Sigmoid colon (tissue), 7 donors: Measurements from ENCODE around the gene KCNAB2. TPM values are rescaled to one million over a fixed set of nuclear protein-coding genes. Genes with fewer than 3 reads are reported as not detected.

Experiments used
- DNase-seq: peaks from one replicate; pipeline ENCODE4 v3.0.0-alpha.2; 2019
- H3K27ac ChIP-seq, 4 donors: fragments of 200-600 bp; sonication (generic); one replicate each; pipeline ENCODE4 v1.5.1; 2016 to 2019; ENCODE audit warnings: mild to moderate bottlenecking in 1 of 4
- H3K27me3 ChIP-seq, 3 donors: fragments of 200-600 bp; sonication (generic); one replicate each; pipeline ENCODE4 v1.5.1; 2019; ENCODE audit warnings: mild to moderate bottlenecking in 1 of 3
- H3K36me3 ChIP-seq, 4 donors: fragments of 200-600 bp; sonication (generic); one replicate each; pipeline ENCODE4 v1.5.1; 2016 to 2019
- H3K4me1 ChIP-seq, 4 donors: fragments of 200-600 bp; sonication (generic); one replicate each; pipeline ENCODE4 v1.5.1; 2017 to 2019
- H3K4me3 ChIP-seq, 4 donors: fragments of 200-600 bp; sonication (generic); one replicate each; pipeline ENCODE4 v1.5.1; 2017 to 2019; ENCODE audit warnings: mild to moderate bottlenecking in 2 of 4, moderate library complexity in 1 of 4
- H3K9me3 ChIP-seq, 4 donors: fragments of 200-600 bp in 3 of 4; sonication (generic) in 3 of 4; one replicate each; pipeline versions ENCODE4 v1.5.1 to v1.6.1; 2013 to 2019
- EP300 ChIP-seq, 4 donors: sonication (generic); formaldehyde crosslinking; IDR thresholded peaks; one replicate each; pipeline ENCODE4 v1.6.1; 2017; ENCODE audit warnings: antibody characterized with exemption in 4 of 4
- POLR2A ChIP-seq, 2 donors: fragments of 450-650 bp; IDR thresholded peaks; one replicate each; pipeline ENCODE4 v1.6.1; 2016; ENCODE audit warnings: antibody characterized with exemption in 2 of 2, mild to moderate bottlenecking in 2 of 2, moderate library complexity in 2 of 2
- POLR2AphosphoS5 ChIP-seq, 4 donors: sonication (generic); formaldehyde crosslinking; IDR thresholded peaks; one replicate each; pipeline ENCODE4 v1.6.1; 2017; ENCODE audit warnings: antibody characterized with exemption in 4 of 4
- WGBS, 2 donors: extraction: QIAGEN DNeasy Blood & Tissue Kit; methylation state at CpG; one replicate each; pipeline ENCODE4 v1.1.7; 2013; 5-methylcytosine and 5-hydroxymethylcytosine counted together
- intact Hi-C: fragments of 100-400 bp; cut with DNase I; formaldehyde crosslinking; loops from one replicate; pipeline ENCODE4 v1.15.1; 2023
- polyA plus RNA-seq, 3 donors: library from polyadenylated mRNA; stranded (reverse); fragments of 200-250 nt; gene quantifications; one replicate each; pipeline ENCODE4 v1.2.3, GENCODE V29; 2013
- total RNA-seq, 4 donors: library from RNA; depleted of rRNA; stranded (reverse); fragments of >200 nt; gene quantifications; one replicate each; pipeline ENCODE4 v1.1.0, GENCODE V29; 2016
- TF ChIP-seq, protein P1 (sequence below), 4 experiments: fragments of 450-650 bp in 3 of 4; fragments of 200-600 bp in 1 of 4; IDR thresholded peaks; one replicate each; pipeline ENCODE4 v1.5.1; 2016 to 2019; ENCODE audit warnings: antibody characterized with exemption in 4 of 4, mild to moderate bottlenecking in 3 of 4, moderate library complexity in 2 of 4
- donor health status: healthy with polysubstance abuse.
- donor health status: Bipolar disorder and iron deficiency.
- donor health status: healthy.

KCNAB2 gene
- total and polyA plus RNA-seq, 7 donors = 3.0 to 23.5 (median 7.7) TPM

DNA sequence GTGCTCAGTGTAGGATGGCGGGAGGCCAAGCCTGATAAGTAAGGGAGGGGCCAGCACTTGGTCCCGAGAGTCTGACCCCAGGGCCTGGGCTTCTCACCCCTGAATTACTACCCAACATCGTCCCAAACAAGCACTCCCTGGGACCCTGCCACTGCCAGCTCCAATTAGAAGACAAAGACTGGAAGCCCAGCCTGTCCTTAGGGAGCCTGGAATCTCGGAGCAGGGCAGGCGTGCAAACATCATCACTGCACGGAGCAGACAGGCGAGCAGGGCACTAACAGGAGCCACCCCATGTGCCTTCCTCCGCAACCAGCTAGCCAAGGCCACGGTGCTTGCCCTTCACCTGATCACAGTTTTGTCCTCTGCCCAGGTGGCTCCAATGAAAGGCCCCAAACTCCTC lies 23.2 kb downstream of the KCNAB2 start:
- TF ChIP-seq POLR2AphosphoS5 (IDR thresholded peaks at IDR 0.05) = no peak
- no peak for TF ChIP-seq EP300 (IDR thresholded peaks at IDR 0.05)
- TF ChIP-seq, protein P1, sequence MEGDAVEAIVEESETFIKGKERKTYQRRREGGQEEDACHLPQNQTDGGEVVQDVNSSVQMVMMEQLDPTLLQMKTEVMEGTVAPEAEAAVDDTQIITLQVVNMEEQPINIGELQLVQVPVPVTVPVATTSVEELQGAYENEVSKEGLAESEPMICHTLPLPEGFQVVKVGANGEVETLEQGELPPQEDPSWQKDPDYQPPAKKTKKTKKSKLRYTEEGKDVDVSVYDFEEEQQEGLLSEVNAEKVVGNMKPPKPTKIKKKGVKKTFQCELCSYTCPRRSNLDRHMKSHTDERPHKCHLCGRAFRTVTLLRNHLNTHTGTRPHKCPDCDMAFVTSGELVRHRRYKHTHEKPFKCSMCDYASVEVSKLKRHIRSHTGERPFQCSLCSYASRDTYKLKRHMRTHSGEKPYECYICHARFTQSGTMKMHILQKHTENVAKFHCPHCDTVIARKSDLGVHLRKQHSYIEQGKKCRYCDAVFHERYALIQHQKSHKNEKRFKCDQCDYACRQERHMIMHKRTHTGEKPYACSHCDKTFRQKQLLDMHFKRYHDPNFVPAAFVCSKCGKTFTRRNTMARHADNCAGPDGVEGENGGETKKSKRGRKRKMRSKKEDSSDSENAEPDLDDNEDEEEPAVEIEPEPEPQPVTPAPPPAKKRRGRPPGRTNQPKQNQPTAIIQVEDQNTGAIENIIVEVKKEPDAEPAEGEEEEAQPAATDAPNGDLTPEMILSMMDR (IDR thresholded peaks at IDR 0.05) = no peak
- no peak for TF ChIP-seq POLR2A (IDR thresholded peaks at IDR 0.05)
- no peak for DNase-seq
- intact Hi-C loops = no loop called here
- H3K27ac ChIP-seq = no peak overlapping the region
- 73 to 86% methylated on average over 9 of the region's 9 CpGs for WGBS, 2 donors
- H3K36me3 ChIP-seq = peaks cover 0 to 2% (median 0%) of the 10 kb centered on the region in 4 donors
- no peaks in the 10 kb centered on the region for H3K27me3 ChIP-seq
- no peaks in the 10 kb centered on the region for H3K4me1 ChIP-seq
- H3K9me3 ChIP-seq = no peaks in the 10 kb centered on the region
- H3K4me3 ChIP-seq = no peak overlapping the region

DNA sequence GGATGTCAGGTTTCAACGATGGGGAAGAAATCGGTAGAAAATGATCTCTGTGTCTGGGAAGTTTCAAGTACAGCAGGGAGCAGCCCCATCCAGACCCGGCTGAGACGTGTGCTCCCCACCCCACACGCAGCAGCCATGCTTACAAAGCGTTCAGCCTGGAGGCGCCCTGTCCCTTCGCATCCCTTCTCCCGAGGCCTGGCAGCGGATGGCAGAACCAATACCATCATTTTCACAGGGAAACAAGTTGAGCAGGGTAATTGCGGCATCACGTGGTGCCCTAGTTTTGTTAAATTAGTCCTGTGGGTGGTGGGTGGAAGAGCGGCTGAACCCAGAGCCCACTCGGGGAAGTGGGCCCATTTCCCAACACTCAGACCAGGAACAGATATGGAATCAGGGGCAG lies 23.9 kb downstream of the KCNAB2 start:
- H3K27me3 ChIP-seq = no peaks in the 10 kb centered on the region
- DNase-seq = no peak
- H3K27ac ChIP-seq = no peak overlapping the region
- TF ChIP-seq POLR2AphosphoS5 (IDR thresholded peaks at IDR 0.05) (no peak), EP300 (IDR thresholded peaks at IDR 0.05) (no peak), POLR2A (IDR thresholded peaks at IDR 0.05) (no peak)
- TF ChIP-seq, protein P1 (IDR thresholded peaks at IDR 0.05) = no peak
- intact Hi-C loops = no loop called here
- no peak overlapping the region for H3K4me3 ChIP-seq
- H3K4me1 ChIP-seq = no peaks in the 10 kb centered on the region
- H3K36me3 ChIP-seq = peaks cover 0 to 6% (median 0%) of the 10 kb centered on the region in 4 donors
- H3K9me3 ChIP-seq = no peaks in the 10 kb centered on the region
- 84 to 86% methylated on average over 14 of the region's 14 CpGs for WGBS, 2 donors

DNA sequence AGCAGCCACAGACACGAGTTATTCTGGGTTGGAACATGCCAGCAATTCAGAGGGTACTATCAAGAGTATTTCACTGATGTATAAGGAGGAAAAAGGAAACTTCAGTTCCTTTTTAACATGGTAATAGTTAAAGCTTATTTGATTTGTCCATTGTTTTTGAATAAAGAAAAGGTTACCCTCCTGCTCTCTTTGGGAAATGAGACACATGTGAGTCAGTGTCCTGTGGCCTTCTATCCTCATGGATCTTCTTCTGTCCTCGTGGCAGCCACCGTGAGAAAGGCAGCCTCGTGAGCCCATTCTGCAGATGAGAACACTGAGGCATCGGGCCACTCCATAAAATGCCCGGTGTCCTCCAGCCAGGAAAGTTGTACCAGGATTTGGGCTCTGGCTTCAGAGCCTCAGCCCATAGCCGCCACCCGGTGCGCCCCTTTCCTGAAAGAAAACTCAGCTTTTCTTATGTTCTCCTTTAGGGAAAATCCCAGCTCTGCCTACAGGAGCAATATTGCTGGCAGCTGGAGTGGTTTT lies 24.8 kb downstream of the KCNAB2 start:
- DNase-seq = no peak
- intact Hi-C loops = no loop called here
- Histone ChIP-seq H3K36me3 (peaks cover 0 to 6% (median 0%) of the 10 kb centered on the region in 4 donors), H3K27me3 (no peaks in the 10 kb centered on the region), H3K27ac (no peak overlapping the region), H3K9me3 (no peaks in the 10 kb centered on the region), H3K4me1 (no peaks in the 10 kb centered on the region), H3K4me3 (no peak overlapping the region)
- TF ChIP-seq POLR2A (IDR thresholded peaks at IDR 0.05) (no peak), POLR2AphosphoS5 (IDR thresholded peaks at IDR 0.05) (no peak), EP300 (IDR thresholded peaks at IDR 0.05) (no peak)
- TF ChIP-seq, protein P1 (IDR thresholded peaks at IDR 0.05) = no peak
- WGBS, 2 donors = 87 to 92% methylated on average over 9 of the region's 9 CpGs

DNA sequence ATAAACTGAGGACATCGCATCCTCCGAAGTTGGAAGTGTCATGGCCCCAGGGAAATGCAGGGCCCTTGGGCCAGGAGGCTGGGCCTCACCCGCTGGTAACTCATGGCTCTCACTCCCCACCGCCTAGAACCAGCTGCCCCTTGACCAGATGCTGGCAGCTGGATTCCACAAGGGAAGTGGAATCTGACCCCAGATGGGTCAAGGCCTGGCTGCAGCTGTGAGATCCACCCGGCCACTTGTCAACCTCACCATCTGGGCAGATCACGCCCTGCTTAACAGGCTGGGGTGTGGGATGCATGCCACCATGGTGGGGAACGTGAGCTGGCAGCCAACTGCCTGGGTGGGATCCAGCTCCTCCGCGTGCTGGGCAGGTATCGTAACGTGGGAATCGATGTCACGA lies 25.5 kb downstream of the KCNAB2 start:
- Histone ChIP-seq H3K36me3 (peaks cover 0 to 6% (median 0%) of the 10 kb centered on the region in 4 donors), H3K27ac (no peak overlapping the region), H3K27me3 (no peaks in the 10 kb centered on the region), H3K9me3 (no peaks in the 10 kb centered on the region), H3K4me3 (no peak overlapping the region), H3K4me1 (no peaks in the 10 kb centered on the region)
- intact Hi-C loops = no loop called here
- WGBS, 2 donors = 80 to 90% methylated on average over 13 of the region's 13 CpGs
- no peak for DNase-seq
- TF ChIP-seq, protein P1 (IDR thresholded peaks at IDR 0.05) = no peak
- TF ChIP-seq EP300 (IDR thresholded peaks at IDR 0.05) (no peak), POLR2A (IDR thresholded peaks at IDR 0.05) (no peak), POLR2AphosphoS5 (IDR thresholded peaks at IDR 0.05) (no peak)
